Keratinocyte (primary cell): ENCODE results near the gene BRF1.

Experiments used
- CTCF ChIP-seq, 3 experiments: IDR thresholded peaks in 1 of 3; conservative IDR thresholded peaks in 1 of 3; optimal IDR thresholded peaks in 1 of 3; 2 replicates in 2 of 3; 3 replicates in 1 of 3; pipeline versions ENCODE3 to v1.5.1; 2011; ENCODE audit warnings: low read length in 3 of 3, mild to moderate bottlenecking in 3 of 3, moderate library complexity in 2 of 3, control low read depth in 1 of 3, inconsistent platforms in 1 of 3; ENCODE audit not compliant: insufficient read depth in 2 of 3; ENCODE audit errors: extremely low read depth in 1 of 3
- EZH2 ChIP-seq: IDR thresholded peaks from one replicate; pipeline ENCODE4 v1.6.1; 2012; ENCODE audit warnings: inconsistent platforms, mild to moderate bottlenecking, low read length, moderate library complexity

- TF ChIP-seq CTCF (optimal IDR thresholded peaks at IDR 0.05 in 1 of 3, IDR thresholded peaks at IDR 0.05 in 1 of 3, conservative IDR thresholded peaks at IDR 0.05 in 1 of 3; ENCODE audit: extremely low read depth in 1 of 3, insufficient read depth in 2 of 3, low read length in 3 of 3) (no peak), EZH2 (no peak)
Measured at GRCh38 chr14:105166571-105167302, 134.1 kb downstream of the BRF1 start.
